K562 (cell line): ENCODE data around the gene HSD17B3. TPM values are rescaled to one million over a fixed set of nuclear protein-coding genes. Genes with fewer than 3 reads are reported as not detected.

ENCODE experiments used
- ATAC-seq: fragments of 200-7000 bp; cut with Tn5 transposase; 3 replicates; pipeline ENCODE4 v1.9.1; 2020; ENCODE audit warnings: moderate library complexity
- BruUV-seq: library from RNA; stranded (reverse); fragments of 400-500 nt; replicated peaks from 2 replicates; lab custom pipeline; 2021; lab: Mats Ljungman, UMichigan
- CTCF ChIA-PET: fragments of 300-600 bp; formaldehyde crosslinking; extraction: SDS; loops from one replicate; lab custom pipeline; 2021; ENCODE audit warnings: low intra/inter-chr PET ratio; lab: Yijun Ruan, JAX
- POLR2A ChIA-PET: fragments of 300-600, 350-650 bp; sonication (Branson Sonifier 250); formaldehyde crosslinking; extraction: SDS; loops from one replicate; lab custom pipeline; 2021; ENCODE audit warnings: antibody characterized with exemption, inconsistent platforms; lab: Yijun Ruan, JAX
- DNase-seq, 4 experiments: peaks; one replicate each; pipeline versions ENCODE4 v3.0.0 to v3.0.0-alpha.2; 2011 to 2018; ENCODE audit warnings: low spot score in 3 of 4, mixed read lengths in 3 of 4; ENCODE audit errors: extremely low read depth in 1 of 4
- FAIRE-seq: peaks from 2 replicates; lab custom pipeline; 2011; peaks lifted over from hg19 to GRCh38; lab: Jason Lieb, UNC
- H2AFZ ChIP-seq: 2 replicates; pipeline ENCODE4 v1.6.0; 2011; ENCODE audit warnings: low read depth, low read length, control low read depth, inconsistent platforms
- H3K27ac ChIP-seq: fragments of 200-600 bp; 3 replicates; pipeline ENCODE4 v1.8.0; 2011; ENCODE audit warnings: low read depth, mild to moderate bottlenecking, control low read depth, inconsistent platforms, low read length, moderate library complexity, mixed read lengths; ENCODE audit errors: extremely low read depth
- H3K27me3 ChIP-seq, 2 experiments: fragments of 300-600 bp in 1 of 2; 2 replicates in 1 of 2; 3 replicates in 1 of 2; pipeline versions ENCODE4 v1.6.0 to v1.8.0; 2011; ENCODE audit warnings: inconsistent platforms in 2 of 2, low read length in 2 of 2, mild to moderate bottlenecking in 1 of 2, mixed read lengths in 1 of 2, moderate library complexity in 1 of 2; ENCODE audit not compliant: control insufficient read depth in 2 of 2, insufficient read depth in 2 of 2
- H3K36me3 ChIP-seq: fragments of 300-600 bp; 3 replicates; pipeline ENCODE4 v1.8.0; 2011; ENCODE audit warnings: mild to moderate bottlenecking, low read length, inconsistent platforms; ENCODE audit not compliant: control insufficient read depth, insufficient read depth
- H3K4me1 ChIP-seq, 2 experiments: fragments of 200-600 bp in 1 of 2; replicated peaks in 1 of 2; 2 replicates in 1 of 2; 3 replicates in 1 of 2; pipeline versions ENCODE4 v1.5.1 to v1.8.0; 2011; ENCODE audit warnings: inconsistent platforms in 2 of 2, low read length in 2 of 2, mild to moderate bottlenecking in 1 of 2, mixed read lengths in 1 of 2, moderate library complexity in 1 of 2; ENCODE audit not compliant: control insufficient read depth in 2 of 2, insufficient read depth in 2 of 2
- H3K4me2 ChIP-seq: 2 replicates; pipeline ENCODE4 v1.6.1; 2011; ENCODE audit warnings: low read length, control low read depth, inconsistent platforms, mixed read lengths; ENCODE audit not compliant: insufficient read depth
- H3K4me3 ChIP-seq: fragments of 200-600 bp; sonication (generic), shearing (Covaris generic); 2 replicates; pipeline ENCODE4 v1.5.1; 2016; ENCODE audit warnings: control low read depth, inconsistent platforms
- H3K79me2 ChIP-seq: fragments of 200-600 bp; 3 replicates; pipeline ENCODE4 v1.8.0; 2011; ENCODE audit warnings: low read length, inconsistent platforms; ENCODE audit not compliant: control insufficient read depth, insufficient read depth
- H3K9ac ChIP-seq, 2 experiments: 2 replicates each; pipeline versions ENCODE4 v1.6.0 to v1.6.1; 2011; ENCODE audit warnings: low read depth in 2 of 2, low read length in 2 of 2, control low read depth in 1 of 2, inconsistent platforms in 1 of 2, mild to moderate bottlenecking in 1 of 2, mixed read lengths in 1 of 2; ENCODE audit not compliant: insufficient read depth in 1 of 2
- H3K9me1 ChIP-seq: one replicate; pipeline ENCODE4 v1.6.0; 2011; ENCODE audit warnings: inconsistent platforms, mild to moderate bottlenecking, low read length, moderate library complexity; ENCODE audit not compliant: control insufficient read depth, insufficient read depth
- H3K9me3 ChIP-seq: replicated peaks from 2 replicates; pipeline ENCODE4 v1.5.1; 2011; ENCODE audit warnings: low read depth, low read length, inconsistent platforms; ENCODE audit not compliant: control insufficient read depth, insufficient read depth
- H4K20me1 ChIP-seq: replicated peaks from 2 replicates; pipeline ENCODE4 v1.6.1; 2011; ENCODE audit warnings: low read length, inconsistent platforms, mixed read lengths; ENCODE audit not compliant: control insufficient read depth, insufficient read depth
- ESRRB ChIP-seq: fragments of 250-450 bp; sonication (Bioruptor Pico); IDR thresholded peaks from 2 replicates; pipeline ENCODE4 v1.5.0; 2020; ENCODE audit warnings: mild to moderate bottlenecking, moderate library complexity, borderline replicate concordance
- FIP1L1 ChIP-seq: fragments of 200-400 bp; formaldehyde crosslinking; IDR thresholded peaks from 2 replicates; pipeline ENCODE4 v1.6.1; 2018; ENCODE audit warnings: mild to moderate bottlenecking, low read depth, low read length; ENCODE audit not compliant: poor library complexity, severe bottlenecking
- HMG20B ChIP-seq: fragments of 250-450 bp; sonication (Bioruptor Pico); IDR thresholded peaks from 2 replicates; pipeline ENCODE4 v1.5.0; 2021; ENCODE audit warnings: mild to moderate bottlenecking
- MLLT1 ChIP-seq, 2 experiments: fragments of 450-650 bp; IDR thresholded peaks; 2 replicates each; pipeline ENCODE4 v1.6.1; 2016
- REST ChIP-seq, 2 experiments: fragments of 450-650 bp; formaldehyde crosslinking in 1 of 2; IDR thresholded peaks; 2 replicates each; pipeline versions ENCODE4 v1.4.0 to v1.6.1; 2014 to 2020; ENCODE audit warnings: mild to moderate bottlenecking in 2 of 2, borderline replicate concordance in 1 of 2, low read depth in 1 of 2
- WGBS: fragments of 100-300 bp; shearing (Covaris generic); methylation state at CpG from one replicate; pipeline ENCODE4 v1.1.6; 2016; ENCODE audit warnings: low coverage, mixed read lengths; ENCODE audit not compliant: insufficient coverage; ENCODE audit errors: missing lambda C conversion rate; 5-methylcytosine and 5-hydroxymethylcytosine counted together
- in situ Hi-C: fragments of 300-500 bp; cut with MboI; formaldehyde crosslinking; loops from 4 replicates; pipeline ENCODE4 v1.15.0; 2018; ENCODE audit warnings: inconsistent platforms, mixed read lengths
- intact Hi-C: fragments of 100-400 bp; cut with micrococcal nuclease; formaldehyde crosslinking; loops from 2 replicates; pipeline ENCODE4 v1.14.2; 2022
- polyA plus RNA-seq, 8 experiments: library from polyadenylated mRNA; depleted of rRNA in 4 of 8; stranded (reverse) in 5 of 8; unstranded in 3 of 8; fragments of >200 nt; fragmentation: Nextera tagmentation in 2 of 8; fragmentation: Illumina TruSeq in 1 of 8; extraction: Ambion mirVana in 2 of 8; extraction: Trizol in 1 of 8; gene quantifications; 2 replicates each; pipeline versions ENCODE4 v1.2.1 to v1.2.3, GENCODE V29; 2011 to 2014; ENCODE audit warnings: inconsistent platforms in 1 of 8, missing spikeins in 1 of 8
- total RNA-seq, 7 experiments: library from RNA; depleted of rRNA in 6 of 7; stranded (reverse); fragments of >200 nt in 6 of 7; fragmentation: Illumina TruSeq in 2 of 7; extraction: Trizol in 2 of 7; gene quantifications; 2 replicates each; pipeline versions ENCODE4 v1.2.1 to v1.2.3, GENCODE V29; 2011 to 2021; ENCODE audit warnings: low replicate concordance in 1 of 7

The HSD17B3 gene
- total and polyA plus RNA-seq, 9 of the 15 experiments (the other 6 are each of a cell fraction or from before 2014, with no cell fraction given) = not detected

GRCh38 chr9:96201140-96201539, 100.8 kb downstream of the HSD17B3 start:
- Histone ChIP-seq H3K27ac (no peak overlapping the region), H3K9ac (no peak overlapping the region), H3K9me1 (no peaks in the 10 kb centered on the region), H2AFZ (no peak overlapping the region), H3K4me2 (no peak overlapping the region), H4K20me1 (no peaks in the 10 kb centered on the region), H3K36me3 (no peaks in the 10 kb centered on the region), H3K4me3 (no peak overlapping the region), H3K9me3 (no peaks in the 10 kb centered on the region), H3K4me1 (no peaks in the 10 kb centered on the region), H3K27me3 (peaks cover 43 to 70% of the 10 kb centered on the region in 2 experiments), H3K79me2 (no peaks in the 10 kb centered on the region)
- FAIRE-seq = no peak
- 0% methylated on average over 5 of the region's 6 CpGs for WGBS
- no peak for TF ChIP-seq FIP1L1
- TF ChIP-seq ESRRB (CRISPR knock-in tag) = no peak
- TF ChIP-seq REST (IDR thresholded peaks at IDR 0.05; ENCODE audit: borderline replicate concordance) = no peak
- no peak for TF ChIP-seq REST (CRISPR knock-in tag; IDR thresholded peaks at IDR 0.05; ENCODE audit: low read depth)
- no peak for TF ChIP-seq MLLT1 (IDR thresholded peaks at IDR 0.05)
- no peak for TF ChIP-seq HMG20B (CRISPR knock-in tag)
- ChIA-PET POLR2A (interaction anchor here (1.0 kb wide), 1 partner anchor 9 kb away, joined by 3 read pairs; no protein-coding TSS in a partner anchor), CTCF (no interaction called here)
- BruUV-seq = no TSS peak
- DNase-seq = no peak
- intact Hi-C loops = no loop called here
- in situ Hi-C loops = no loop called here
- ATAC-seq = no peak
